ENCODE measurements around the gene TUNAR. TPM values are rescaled to one million over a fixed set of nuclear protein-coding genes. Genes with fewer than 3 reads are reported as not detected.

TUNAR gene
- polyA plus RNA-seq, 1 donor from 2014 or later: 33.2 TPM

GRCh38 chr14:95862243-95862642 is 14.4 kb upstream of the TUNAR start:
- TF ChIP-seq SMC3 (conservative IDR thresholded peaks at IDR 0.05; ENCODE audit: poor library complexity) (no peak), POLR2AphosphoS5 (IDR thresholded peaks at IDR 0.05) (no peak), RAD21 (conservative IDR thresholded peaks at IDR 0.05) (no peak), TAF1 (IDR thresholded peaks at IDR 0.05; ENCODE audit: low read depth) (no peak), EZH2 (IDR thresholded peaks at IDR 0.05; ENCODE audit: borderline replicate concordance, insufficient read depth, low read length, poor library complexity, severe bottlenecking) (no peak), MXI1 (conservative IDR thresholded peaks at IDR 0.05; ENCODE audit: poor library complexity, severe bottlenecking) (no peak), EP300 (conservative IDR thresholded peaks at IDR 0.05; ENCODE audit: poor library complexity, severe bottlenecking) (no peak)
- TF ChIP-seq, protein P1, sequence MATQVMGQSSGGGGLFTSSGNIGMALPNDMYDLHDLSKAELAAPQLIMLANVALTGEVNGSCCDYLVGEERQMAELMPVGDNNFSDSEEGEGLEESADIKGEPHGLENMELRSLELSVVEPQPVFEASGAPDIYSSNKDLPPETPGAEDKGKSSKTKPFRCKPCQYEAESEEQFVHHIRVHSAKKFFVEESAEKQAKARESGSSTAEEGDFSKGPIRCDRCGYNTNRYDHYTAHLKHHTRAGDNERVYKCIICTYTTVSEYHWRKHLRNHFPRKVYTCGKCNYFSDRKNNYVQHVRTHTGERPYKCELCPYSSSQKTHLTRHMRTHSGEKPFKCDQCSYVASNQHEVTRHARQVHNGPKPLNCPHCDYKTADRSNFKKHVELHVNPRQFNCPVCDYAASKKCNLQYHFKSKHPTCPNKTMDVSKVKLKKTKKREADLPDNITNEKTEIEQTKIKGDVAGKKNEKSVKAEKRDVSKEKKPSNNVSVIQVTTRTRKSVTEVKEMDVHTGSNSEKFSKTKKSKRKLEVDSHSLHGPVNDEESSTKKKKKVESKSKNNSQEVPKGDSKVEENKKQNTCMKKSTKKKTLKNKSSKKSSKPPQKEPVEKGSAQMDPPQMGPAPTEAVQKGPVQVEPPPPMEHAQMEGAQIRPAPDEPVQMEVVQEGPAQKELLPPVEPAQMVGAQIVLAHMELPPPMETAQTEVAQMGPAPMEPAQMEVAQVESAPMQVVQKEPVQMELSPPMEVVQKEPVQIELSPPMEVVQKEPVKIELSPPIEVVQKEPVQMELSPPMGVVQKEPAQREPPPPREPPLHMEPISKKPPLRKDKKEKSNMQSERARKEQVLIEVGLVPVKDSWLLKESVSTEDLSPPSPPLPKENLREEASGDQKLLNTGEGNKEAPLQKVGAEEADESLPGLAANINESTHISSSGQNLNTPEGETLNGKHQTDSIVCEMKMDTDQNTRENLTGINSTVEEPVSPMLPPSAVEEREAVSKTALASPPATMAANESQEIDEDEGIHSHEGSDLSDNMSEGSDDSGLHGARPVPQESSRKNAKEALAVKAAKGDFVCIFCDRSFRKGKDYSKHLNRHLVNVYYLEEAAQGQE (IDR thresholded peaks at IDR 0.05; ENCODE audit: borderline replicate concordance): no peak
- TF ChIP-seq, protein P2, sequence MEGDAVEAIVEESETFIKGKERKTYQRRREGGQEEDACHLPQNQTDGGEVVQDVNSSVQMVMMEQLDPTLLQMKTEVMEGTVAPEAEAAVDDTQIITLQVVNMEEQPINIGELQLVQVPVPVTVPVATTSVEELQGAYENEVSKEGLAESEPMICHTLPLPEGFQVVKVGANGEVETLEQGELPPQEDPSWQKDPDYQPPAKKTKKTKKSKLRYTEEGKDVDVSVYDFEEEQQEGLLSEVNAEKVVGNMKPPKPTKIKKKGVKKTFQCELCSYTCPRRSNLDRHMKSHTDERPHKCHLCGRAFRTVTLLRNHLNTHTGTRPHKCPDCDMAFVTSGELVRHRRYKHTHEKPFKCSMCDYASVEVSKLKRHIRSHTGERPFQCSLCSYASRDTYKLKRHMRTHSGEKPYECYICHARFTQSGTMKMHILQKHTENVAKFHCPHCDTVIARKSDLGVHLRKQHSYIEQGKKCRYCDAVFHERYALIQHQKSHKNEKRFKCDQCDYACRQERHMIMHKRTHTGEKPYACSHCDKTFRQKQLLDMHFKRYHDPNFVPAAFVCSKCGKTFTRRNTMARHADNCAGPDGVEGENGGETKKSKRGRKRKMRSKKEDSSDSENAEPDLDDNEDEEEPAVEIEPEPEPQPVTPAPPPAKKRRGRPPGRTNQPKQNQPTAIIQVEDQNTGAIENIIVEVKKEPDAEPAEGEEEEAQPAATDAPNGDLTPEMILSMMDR (IDR thresholded peaks at IDR 0.05; ENCODE audit: poor library complexity, severe bottlenecking): no peak
- no peaks in the 10 kb centered on the region for H3K9me3 ChIP-seq (ENCODE audit: low read length)

GRCh38 chr14:95863295-95863694 is 13.3 kb upstream of the TUNAR start:
- Histone ChIP-seq H3K27ac (ENCODE audit: low read length) (no peak overlapping the region), H3K9ac (ENCODE audit: low read length) (no peak overlapping the region), H3K79me2 (replicated peaks; ENCODE audit: insufficient read depth, low read length) (no peaks in the 10 kb centered on the region), H3K27me3 (ENCODE audit: insufficient read depth, low read depth, low read length) (no peaks in the 10 kb centered on the region), H3K9me3 (ENCODE audit: low read length) (no peaks in the 10 kb centered on the region), H3F3A (ENCODE audit: insufficient read depth, low read length, poor library complexity, severe bottlenecking) (no peaks in the 10 kb centered on the region), H3K36me3 (ENCODE audit: insufficient read depth, low read length) (no peaks in the 10 kb centered on the region), H3K4me2 (ENCODE audit: low read length) (no peak overlapping the region), H4K20me1 (ENCODE audit: insufficient read depth) (no peaks in the 10 kb centered on the region), H3K9me2 (ENCODE audit: insufficient read depth, low read length) (no peaks in the 10 kb centered on the region), H3K4me3 (ENCODE audit: low read length) (no peak overlapping the region), H2AFZ (ENCODE audit: low read depth, low read length) (no peak overlapping the region)
- TF ChIP-seq, protein P1 (IDR thresholded peaks at IDR 0.05; ENCODE audit: borderline replicate concordance): no peak
- TF ChIP-seq RAD21 (conservative IDR thresholded peaks at IDR 0.05): no peak
- no peak for TF ChIP-seq SMC3 (conservative IDR thresholded peaks at IDR 0.05; ENCODE audit: poor library complexity)
- no peak for TF ChIP-seq POLR2AphosphoS5 (IDR thresholded peaks at IDR 0.05)
- no peak for TF ChIP-seq TAF1 (IDR thresholded peaks at IDR 0.05; ENCODE audit: low read depth)
- TF ChIP-seq EZH2 (IDR thresholded peaks at IDR 0.05; ENCODE audit: borderline replicate concordance, insufficient read depth, low read length, poor library complexity, severe bottlenecking): no peak
- no peak for TF ChIP-seq MXI1 (conservative IDR thresholded peaks at IDR 0.05; ENCODE audit: poor library complexity, severe bottlenecking)
- TF ChIP-seq, protein P2 (IDR thresholded peaks at IDR 0.05; ENCODE audit: poor library complexity, severe bottlenecking): no peak
- TF ChIP-seq EP300 (conservative IDR thresholded peaks at IDR 0.05; ENCODE audit: poor library complexity, severe bottlenecking): no peak

More at GRCh38 chr14:95862243-95862642, 14.4 kb upstream of the TUNAR start:
- Histone ChIP-seq H3K36me3 (ENCODE audit: insufficient read depth, low read length) (no peaks in the 10 kb centered on the region), H3K27me3 (ENCODE audit: insufficient read depth, low read depth, low read length) (no peaks in the 10 kb centered on the region), H4K20me1 (ENCODE audit: insufficient read depth) (no peaks in the 10 kb centered on the region), H3K4me2 (ENCODE audit: low read length) (no peak overlapping the region), H3K9ac (ENCODE audit: low read length) (no peak overlapping the region), H3K4me3 (ENCODE audit: low read length) (no peak overlapping the region), H3K79me2 (replicated peaks; ENCODE audit: insufficient read depth, low read length) (no peaks in the 10 kb centered on the region), H3K9me2 (ENCODE audit: insufficient read depth, low read length) (no peaks in the 10 kb centered on the region), H2AFZ (ENCODE audit: low read depth, low read length) (no peak overlapping the region), H3F3A (ENCODE audit: insufficient read depth, low read length, poor library complexity, severe bottlenecking) (no peaks in the 10 kb centered on the region), H3K27ac (ENCODE audit: low read length) (no peak overlapping the region)
